Islet precursor cell (in vitro differentiated cells): ENCODE measurements around the gene PET100.

Experiments
- DNase-seq: peaks from one replicate; pipeline ENCODE4 v3.0.0-alpha.2; 2018

The PET100 gene

GRCh38 chr19:7612282-7613274 lies 17.0 kb upstream of the PET100 start:
- DNase-seq, result no peak

DNA sequence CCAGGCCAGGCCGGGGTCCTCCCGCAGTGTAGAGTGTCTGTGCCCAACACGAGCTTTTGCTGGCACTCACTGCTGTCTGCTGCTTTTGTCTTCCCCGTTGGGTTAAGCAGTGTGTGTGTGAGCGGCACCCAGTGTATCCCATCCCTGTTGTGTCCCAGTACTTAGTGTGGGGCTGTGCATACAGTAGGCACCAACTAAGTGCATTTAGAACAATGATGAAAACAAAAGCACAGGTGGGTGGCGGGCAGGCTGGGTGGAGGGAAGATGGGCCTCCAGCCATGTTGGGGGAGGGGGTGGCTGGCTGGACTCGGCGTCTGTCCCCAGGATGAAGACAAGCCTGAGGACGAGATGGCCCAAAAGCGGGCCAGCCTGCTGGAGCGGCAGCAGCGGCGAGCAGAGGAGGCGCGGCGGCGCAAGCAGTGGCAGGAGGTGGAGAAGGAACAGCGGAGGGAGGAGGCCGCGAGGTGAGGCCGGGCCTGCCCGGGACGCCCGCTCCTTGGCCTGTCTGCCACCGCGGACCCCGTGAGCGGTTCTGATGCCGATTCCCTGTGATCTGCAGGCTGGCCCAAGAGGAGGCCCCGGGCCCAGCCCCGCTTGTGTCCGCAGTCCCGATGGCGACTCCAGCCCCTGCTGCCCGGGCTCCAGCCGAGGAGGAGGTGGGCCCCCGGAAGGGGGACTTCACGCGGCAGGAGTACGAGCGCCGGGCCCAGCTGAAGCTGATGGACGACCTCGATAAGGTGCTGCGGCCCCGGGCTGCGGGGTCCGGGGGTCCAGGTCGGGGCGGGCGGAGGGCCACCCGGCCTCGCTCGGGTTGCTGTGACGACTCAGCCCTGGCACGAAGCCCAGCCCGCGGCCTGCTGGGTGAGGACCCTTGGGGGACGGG lies 14.5 kb upstream of the PET100 start:
- no peak for DNase-seq

- no peak for DNase-seq
Measured at GRCh38 chr19:7617172-7617571, 12.4 kb upstream of the PET100 start.

- DNase-seq, result no peak
Measured at GRCh38 chr19:7617735-7618134, 11.9 kb upstream of the PET100 start.

- no peak for DNase-seq
Measured at GRCh38 chr19:7618348-7618747, 11.2 kb upstream of the PET100 start.

DNA sequence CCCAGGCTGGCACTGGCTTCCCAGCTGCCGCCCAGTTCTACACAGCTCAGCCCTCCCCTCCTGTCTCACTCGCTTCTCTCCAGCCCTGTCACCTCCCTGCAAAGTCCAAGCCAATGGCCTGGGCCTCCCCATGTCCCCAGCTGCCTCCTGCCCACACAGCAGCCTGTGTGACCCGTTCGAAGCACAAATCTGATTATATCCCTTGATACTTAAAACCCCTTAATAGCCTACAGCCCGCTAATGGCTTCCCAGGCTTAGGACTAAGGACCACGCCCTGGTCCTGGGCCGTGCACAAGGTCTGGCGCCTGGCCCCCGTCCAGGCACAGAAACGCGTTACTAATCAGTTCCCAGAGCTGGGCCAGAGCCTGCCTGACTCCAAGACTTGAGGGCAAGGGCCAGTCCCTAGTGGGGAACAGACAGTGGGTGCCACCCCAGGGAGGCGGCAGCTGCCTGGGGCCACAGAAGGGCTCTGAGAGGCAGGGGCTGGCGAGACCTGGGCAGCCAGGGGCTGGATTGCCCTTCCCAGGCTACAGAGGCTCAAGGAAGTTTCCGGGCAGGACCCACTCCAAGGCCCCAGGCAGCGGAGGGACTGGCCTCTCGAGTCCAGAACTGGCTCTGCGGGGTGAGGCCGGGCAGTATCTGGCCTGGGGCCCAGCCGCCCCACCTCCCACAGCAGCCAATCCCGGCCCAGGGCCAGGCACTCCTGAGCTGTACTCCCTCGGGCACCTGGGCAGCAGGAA lies 10.7 kb upstream of the PET100 start:
- peak; percentile 68 for DNase-seq

GRCh38 chr19:7619671-7620441 lies 9.7 kb upstream of the PET100 start:
- DNase-seq, result no peak

- no peak for DNase-seq
Measured at GRCh38 chr19:7620442-7621412, 8.9 kb upstream of the PET100 start.

DNA sequence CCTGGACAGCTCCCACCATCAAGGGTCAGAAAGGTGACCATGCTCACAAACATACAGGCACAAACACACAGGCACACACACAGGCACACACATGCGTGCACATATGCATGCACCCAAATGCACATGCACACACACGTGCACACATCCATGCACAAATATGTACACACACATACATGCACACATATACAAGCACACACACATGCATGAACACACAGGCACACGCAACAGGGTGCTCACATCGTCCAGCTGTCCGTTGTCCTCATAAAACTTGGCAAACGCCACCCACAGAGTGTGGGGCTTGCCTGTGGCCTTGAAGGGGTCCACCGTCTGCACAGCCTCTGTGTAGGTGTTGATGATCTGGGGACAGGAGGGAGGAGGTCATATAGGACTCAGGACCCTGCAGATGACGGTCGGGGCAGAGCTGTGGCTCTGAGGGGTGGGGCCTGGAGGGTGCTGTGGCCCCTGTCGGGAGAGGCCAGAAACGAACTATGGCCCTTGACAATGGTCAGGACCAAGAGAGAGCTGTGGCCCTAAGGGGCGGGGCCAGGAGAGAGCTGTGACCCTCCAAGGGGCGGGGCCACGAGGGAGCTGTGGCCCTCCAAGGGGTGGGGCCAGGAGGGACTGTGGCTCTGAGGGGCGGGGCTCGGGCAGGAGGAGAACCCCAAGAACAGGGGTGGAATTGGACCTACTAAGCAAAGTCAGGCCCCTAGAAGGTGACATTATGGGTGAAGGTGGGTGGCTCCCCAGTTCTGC lies 6.5 kb upstream of the PET100 start:
- no peak for DNase-seq

DNA sequence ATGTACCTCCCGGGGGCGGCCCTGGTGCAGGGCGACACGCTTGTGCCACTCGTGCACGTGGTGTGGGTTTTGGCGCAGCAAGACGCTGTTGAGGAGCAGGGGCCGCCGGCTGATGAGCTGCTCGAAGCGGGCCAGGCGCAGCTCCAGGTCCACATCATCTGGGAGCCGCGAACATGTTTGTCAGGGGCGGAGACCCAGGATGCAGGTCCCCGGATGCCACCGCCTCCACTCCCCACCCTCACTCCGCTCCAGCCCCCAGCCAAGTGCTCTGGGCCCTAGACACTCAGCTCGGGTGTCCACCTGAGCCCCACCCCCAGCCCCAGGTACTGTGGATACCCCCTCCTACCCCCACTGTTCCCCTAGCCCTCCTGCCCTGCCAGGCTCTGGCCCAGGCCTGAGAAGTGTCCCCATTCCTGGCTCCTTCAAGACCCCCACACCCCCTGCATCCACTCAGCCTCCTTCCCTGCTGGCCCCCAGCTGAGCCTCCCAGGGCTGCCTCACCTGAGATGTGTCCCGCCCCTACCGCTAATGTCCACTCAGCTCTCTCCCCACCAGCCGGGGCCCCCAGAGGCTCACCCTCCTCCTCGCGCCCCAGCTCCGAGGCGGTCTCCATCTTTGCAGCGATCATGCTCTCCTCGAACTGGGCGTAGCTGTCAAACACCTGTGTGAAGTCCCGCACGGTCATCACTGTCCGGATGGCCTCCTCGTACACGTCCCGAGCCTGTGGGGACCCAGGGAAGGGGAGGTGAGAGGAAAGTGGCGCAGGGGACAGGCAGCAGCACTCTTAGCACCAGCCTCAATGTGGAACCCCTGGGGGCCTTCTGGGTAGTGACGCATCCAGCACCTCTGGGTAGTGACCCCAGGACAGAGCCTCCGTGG lies 5.6 kb upstream of the PET100 start:
- no peak for DNase-seq

DNA sequence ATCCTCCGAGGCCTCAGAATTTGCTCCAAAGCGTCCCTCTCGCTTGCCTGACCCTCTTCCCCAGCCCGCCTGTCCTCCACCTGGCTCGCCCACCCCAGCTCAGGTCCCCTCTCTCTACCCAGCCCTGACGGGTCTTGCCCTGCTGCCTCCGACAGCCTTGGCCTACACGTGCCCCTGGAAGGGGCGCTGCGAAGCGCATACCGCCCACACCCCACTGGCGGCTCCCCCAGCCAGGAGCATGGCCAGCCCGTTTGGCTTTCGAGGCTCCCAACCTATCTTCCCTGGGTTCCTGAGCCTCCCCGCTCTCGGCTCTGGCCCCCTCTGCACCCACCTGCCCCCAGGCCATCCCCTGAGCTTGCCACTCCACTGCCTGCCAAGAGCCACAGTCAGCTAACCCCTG lies 4.8 kb upstream of the PET100 start:
- no peak for DNase-seq

DNA sequence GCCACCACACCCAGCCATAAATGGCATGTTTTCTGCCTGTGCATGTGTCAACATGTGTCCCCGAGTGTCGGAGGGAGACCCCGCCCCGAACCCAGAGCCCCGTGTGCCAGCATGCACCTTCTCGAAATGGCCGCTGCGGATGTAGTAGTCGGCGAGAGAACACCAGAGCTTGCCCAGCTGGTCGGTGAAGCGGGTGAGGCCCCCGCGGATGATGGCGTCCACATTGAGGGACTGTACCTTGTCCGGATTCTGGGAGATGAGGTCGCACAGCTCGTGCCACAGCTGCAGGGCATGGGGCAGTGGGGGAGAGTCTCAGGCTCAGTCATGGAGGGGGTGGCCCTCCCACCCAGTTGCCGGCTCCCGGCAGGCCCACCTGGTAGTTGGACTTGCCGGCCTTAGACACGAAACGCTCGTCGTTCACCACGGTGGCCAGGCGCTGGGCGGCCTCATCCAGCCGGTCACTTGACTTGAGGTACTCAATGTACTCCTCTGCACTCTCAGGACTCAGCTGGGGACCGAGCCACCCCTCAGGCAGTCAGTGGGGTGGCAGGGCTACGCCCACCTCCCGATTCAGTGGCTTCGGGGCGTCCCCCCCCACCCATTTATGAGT lies 3.7 kb upstream of the PET100 start:
- no peak for DNase-seq

- no peak for DNase-seq
Measured at GRCh38 chr19:7627166-7627565, 2.4 kb upstream of the PET100 start.

DNA sequence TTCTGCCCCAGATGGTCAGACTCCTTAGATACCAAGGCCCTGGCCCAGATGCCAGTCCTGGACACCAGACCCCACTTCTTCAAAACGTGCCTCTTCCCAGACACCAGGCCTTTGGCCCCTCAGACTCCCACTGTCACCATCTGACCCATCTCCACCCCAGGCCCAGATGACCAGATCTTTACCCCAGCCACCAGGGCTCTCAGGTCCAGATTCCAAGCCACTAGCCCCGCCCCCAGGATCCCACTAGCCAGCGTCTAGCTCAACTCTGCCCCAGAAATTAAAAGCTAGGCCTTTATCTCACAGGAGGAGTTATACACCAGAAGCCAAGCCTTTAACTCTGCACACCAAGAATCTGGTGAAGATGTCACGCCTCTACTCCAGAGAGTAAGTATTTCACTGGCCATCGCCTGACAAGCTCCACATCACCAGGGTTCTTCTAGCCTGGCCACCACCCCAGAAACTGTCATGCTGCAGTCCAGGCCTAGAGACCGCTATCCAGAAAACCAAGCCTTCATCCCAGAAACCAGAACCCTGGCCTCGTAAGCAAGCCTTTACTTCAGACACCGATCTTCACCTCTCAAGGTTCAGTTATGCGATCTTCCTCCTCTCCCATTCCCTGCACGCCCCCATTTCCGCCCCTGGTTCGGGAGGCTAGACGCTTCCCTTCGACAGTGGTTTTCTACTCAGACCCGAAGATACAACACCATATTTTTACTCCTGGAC lies 843 bp upstream of the PET100 start:
- DNase-seq, result no peak

- DNase-seq, result no peak
Measured at GRCh38 chr19:7631577-7631976, 2.0 kb downstream of the PET100 start.

- no peak for DNase-seq
Measured at GRCh38 chr19:7632340-7633203, 3.0 kb downstream of the PET100 start.

DNA sequence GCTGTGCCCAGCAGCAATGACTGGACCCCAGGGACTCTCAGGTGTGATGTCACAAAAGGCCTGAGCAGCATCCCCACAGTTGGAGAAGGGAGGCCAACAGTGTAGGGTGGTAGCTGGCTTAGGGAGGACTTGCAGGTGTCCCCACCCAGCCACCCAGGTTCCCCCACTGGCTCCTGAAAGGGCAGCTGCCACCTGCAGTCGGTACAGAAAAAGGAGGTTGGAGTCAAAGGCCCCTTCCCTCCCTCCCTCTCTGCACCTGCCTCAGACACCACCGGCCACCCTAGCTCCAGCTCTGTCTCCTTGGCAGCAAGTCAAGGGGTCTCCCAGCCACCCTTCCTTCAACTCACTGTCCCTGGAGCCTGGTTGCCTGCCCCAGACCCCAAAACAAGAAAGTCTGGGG lies 4.1 kb downstream of the PET100 start, which contains the start of gene PCP2:
Gene PCP2, minus strand, starts transcription at position 22 of the 400 bp plus-strand sequence. CDS start 262 bp downstream, outside the sequence.
- DNase-seq, result no peak
